Kidney tubule cell (primary cell): ENCODE results near the gene GUSB.
"Not testable (repeated sequence)": the region's sequence is repeated elsewhere in the genome, so short reads cannot be mapped to it uniquely, and the experiment has no call there.

Experiments
- DNase-seq: peaks from one replicate; pipeline ENCODE4 v3.0.0-alpha.2; 2018; ENCODE audit warnings: low spot score

Gene GUSB

GRCh38 chr7:65975814-65976445 lies 6.1 kb downstream of the GUSB start:
- DNase-seq: no peak

- DNase-seq: no peak
Observed at GRCh38 chr7:65974876-65975275, 7.1 kb downstream of the GUSB start.

GRCh38 chr7:65974191-65974801 lies 7.7 kb downstream of the GUSB start:
- no peak for DNase-seq

- no peak for DNase-seq
Observed at GRCh38 chr7:65972976-65973375, 9.0 kb downstream of the GUSB start.

- no peak for DNase-seq
Observed at GRCh38 chr7:65971021-65971420, 11.0 kb downstream of the GUSB start.

GRCh38 chr7:65968256-65969185 lies 13.5 kb downstream of the GUSB start:
- no peak for DNase-seq

GRCh38 chr7:65967361-65968155 lies 14.5 kb downstream of the GUSB start:
- DNase-seq: no peak

GRCh38 chr7:65966146-65966545 lies 15.9 kb downstream of the GUSB start:
- no peak for DNase-seq

- not testable (repeated sequence) for DNase-seq
Observed at GRCh38 chr7:65964671-65965070, 17.3 kb downstream of the GUSB start.

- DNase-seq: no peak
Observed at GRCh38 chr7:65962033-65962432, 20.0 kb downstream of the GUSB start.

- no peak for DNase-seq
Observed at GRCh38 chr7:65960351-65961074, 21.5 kb downstream of the GUSB start.

GRCh38 chr7:65955718-65956117 lies 26.3 kb downstream of the GUSB start:
- no peak for DNase-seq

- DNase-seq: no peak
Observed at GRCh38 chr7:65953890-65954450, 28.0 kb downstream of the GUSB start.

GRCh38 chr7:65953001-65953720 lies 28.9 kb downstream of the GUSB start:
- no peak for DNase-seq

- DNase-seq: peak; percentile 5
Observed at GRCh38 chr7:65951837-65952578, 30.0 kb downstream of the GUSB start.

GRCh38 chr7:65946904-65947303 lies 35.1 kb downstream of the GUSB start:
- peak; percentile 19 for DNase-seq

- DNase-seq: not testable (repeated sequence)
Observed at GRCh38 chr7:65945787-65946186, 36.2 kb downstream of the GUSB start.

GRCh38 chr7:65938336-65938895 lies 43.6 kb downstream of the GUSB start:
- no peak for DNase-seq

GRCh38 chr7:65937296-65937695 lies 44.7 kb downstream of the GUSB start:
- DNase-seq: no peak
